ENCODE data around the gene MRC2. TPM values are rescaled to one million over a fixed set of nuclear protein-coding genes. Genes with fewer than 3 reads are reported as not detected.

The MRC2 gene
- polyA plus RNA-seq, 3 donors from 2014 or later = not detected

DNA sequence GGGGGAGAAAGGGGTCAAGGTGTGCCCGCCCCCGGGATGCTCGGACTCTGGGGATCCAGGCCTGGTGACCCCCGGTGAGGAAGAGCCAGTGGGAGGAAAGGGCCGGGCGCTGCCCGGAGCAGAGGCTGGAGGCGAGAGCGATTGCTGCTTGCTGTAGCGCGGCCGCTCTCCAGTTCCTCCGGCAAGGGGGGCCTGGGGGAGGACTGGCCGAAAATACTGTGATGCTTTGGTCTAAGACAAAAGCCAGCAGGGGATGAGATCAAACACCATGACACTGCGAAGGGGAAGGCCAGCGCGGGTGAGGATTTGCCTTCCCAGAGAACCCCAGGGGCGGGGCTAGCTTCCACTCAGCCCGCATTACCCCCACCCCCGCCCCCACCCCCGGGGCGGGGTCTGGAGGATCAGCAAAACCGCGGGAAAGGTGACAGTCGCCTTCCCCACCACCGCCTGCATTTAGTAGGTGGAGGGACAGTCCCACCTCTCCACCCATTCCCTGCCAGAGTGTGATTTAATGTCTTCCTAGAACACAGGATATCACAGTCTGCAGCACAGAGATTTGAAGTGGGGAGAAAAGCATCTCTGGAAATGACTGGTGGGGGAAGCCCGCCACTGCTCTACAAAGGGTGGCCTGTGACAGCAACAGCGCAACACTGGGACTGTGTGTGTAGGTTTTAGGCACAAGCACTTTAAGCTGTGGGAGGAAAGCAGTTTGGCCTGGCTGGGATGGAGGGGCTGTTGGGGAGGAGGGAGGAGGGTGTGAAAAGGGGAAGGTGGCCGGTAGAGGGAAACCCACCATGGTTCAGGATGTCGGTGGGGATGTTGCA is 25.7 kb downstream of the MRC2 start:
- Mint-ChIP-seq H3K27me3 (ENCODE audit: low read depth in 3 of 3) (peaks cover 6 to 14% (median 11%) of the 10 kb centered on the region in 3 donors), H3K36me3 (no peaks in the 10 kb centered on the region), H3K9me3 (no peaks in the 10 kb centered on the region), H3K4me1 (peaks cover 24 to 28% of the 10 kb centered on the region in 2 donors), H3K27ac (peak overlapping the region in 3 of 6 donors; percentile 6 to 45 (median 20)), H3K4me3 (peak overlapping the region; percentile 65 to 85 (median 78))
- DNase-seq = peak; percentile 23 to 56 (median 40)

DNA sequence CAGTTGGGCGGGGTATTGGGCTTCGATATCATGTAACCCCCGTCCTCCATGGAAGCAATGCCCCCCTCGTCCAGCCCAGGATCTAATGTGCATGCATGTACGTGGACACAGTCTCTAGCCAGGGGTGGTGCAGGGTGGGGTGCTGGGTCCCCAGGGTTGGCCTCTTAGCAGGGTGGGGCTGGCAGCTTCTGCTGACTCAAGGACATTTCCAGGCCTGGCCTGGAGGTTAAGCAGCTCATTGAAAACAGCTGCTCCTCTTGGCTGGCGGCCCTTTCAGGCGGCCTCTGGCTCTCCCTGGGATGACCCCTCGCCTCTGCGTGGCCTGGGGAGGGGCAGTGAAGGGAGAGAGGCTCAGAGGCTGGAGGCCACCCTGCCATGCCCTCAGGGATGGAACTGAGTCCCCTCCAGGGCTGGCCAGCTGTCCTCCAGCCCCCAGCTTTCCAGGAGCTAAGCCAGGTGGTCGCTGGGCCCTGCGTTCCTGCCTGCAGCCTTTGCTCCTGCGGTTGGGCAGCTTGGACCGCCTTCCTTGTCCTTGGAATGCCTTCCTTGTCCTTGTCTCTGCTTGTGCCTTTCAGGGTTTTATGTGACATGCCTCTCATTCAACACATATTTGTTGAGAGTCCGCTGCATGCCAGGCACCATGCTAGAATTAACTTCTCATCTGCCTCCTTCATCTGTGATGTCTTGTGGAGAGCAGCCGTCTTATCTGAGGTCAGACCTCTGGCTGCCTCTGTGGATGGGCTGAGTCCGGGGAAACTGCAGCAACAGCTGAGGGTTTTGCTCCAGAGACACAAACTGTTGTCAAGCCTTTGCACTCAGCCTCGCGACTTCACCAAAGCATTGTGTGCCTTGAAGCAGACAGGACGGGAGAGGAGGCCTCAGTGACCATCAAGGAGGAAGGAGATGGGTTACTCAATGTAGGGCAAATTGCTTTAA is 26.6 kb downstream of the MRC2 start:
- Mint-ChIP-seq H3K36me3 (no peaks in the 10 kb centered on the region), H3K9me3 (no peaks in the 10 kb centered on the region), H3K27me3 (ENCODE audit: low read depth in 3 of 3) (peaks cover 6 to 14% (median 11%) of the 10 kb centered on the region in 3 donors), H3K4me1 (peaks cover 24 to 28% of the 10 kb centered on the region in 2 donors), H3K4me3 (peak overlapping the region; percentile 65 to 80 (median 75)), H3K27ac (peak overlapping the region in 2 of 6 donors; percentile 6 to 25)
- no peak for DNase-seq

DNA sequence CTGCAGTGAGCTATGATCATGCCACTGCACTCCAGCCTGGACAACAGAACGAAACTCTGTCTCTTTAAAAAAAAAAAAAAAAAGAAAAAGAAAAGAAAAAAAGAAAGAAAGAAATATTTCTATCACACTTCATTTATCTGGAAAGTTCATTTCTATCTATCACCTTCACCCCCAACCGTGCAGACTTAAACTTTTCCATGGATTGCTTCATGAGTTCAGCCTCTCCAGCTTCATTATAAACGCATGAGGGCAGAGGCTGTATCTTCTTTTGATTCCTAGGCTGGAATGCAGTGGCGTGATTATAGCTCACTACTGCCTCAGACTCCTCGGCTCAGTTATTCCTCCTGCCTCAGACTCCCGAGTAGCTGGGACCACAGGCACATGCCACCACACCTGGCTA is 28.2 kb downstream of the MRC2 start:
- H3K4me3 Mint-ChIP-seq = no peak overlapping the region
- H3K9me3 Mint-ChIP-seq = peaks cover 0 to 3% (median 0%) of the 10 kb centered on the region in 6 donors
- H3K4me1 Mint-ChIP-seq = peaks cover 24 to 28% of the 10 kb centered on the region in 2 donors
- no peak for DNase-seq
- no peak overlapping the region for H3K27ac Mint-ChIP-seq
- H3K27me3 Mint-ChIP-seq (ENCODE audit: low read depth in 3 of 3) = peaks cover 6 to 12% (median 11%) of the 10 kb centered on the region in 3 donors
- no peaks in the 10 kb centered on the region for H3K36me3 Mint-ChIP-seq

DNA sequence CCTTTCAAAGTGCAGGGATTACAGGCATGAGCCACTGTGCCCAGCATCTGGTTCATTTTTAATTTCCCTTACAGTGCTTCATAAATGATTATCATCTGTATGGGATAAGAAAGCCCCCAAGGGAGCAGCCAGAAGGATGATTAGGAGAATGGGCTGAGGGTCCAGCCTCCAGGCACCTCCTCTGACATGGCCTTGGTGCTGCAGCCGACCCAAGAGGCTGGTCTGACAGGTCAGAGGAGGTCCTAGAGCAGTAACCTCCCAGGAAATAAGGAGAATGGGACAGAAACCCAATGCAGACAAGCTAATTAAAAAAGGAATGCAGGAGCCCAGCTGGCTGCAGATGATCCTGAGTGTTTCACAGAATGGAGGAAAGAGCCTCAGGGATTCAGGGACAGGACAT is 29.0 kb downstream of the MRC2 start:
- peaks cover 6 to 11% (median 10%) of the 10 kb centered on the region in 3 donors for H3K27me3 Mint-ChIP-seq (ENCODE audit: low read depth in 3 of 3)
- peaks cover 0 to 9% (median 0%) of the 10 kb centered on the region in 6 donors for H3K9me3 Mint-ChIP-seq
- DNase-seq = no peak
- H3K27ac Mint-ChIP-seq = no peak overlapping the region
- no peak overlapping the region for H3K4me3 Mint-ChIP-seq
- peaks cover 0 to 2% (median 0%) of the 10 kb centered on the region in 3 donors for H3K36me3 Mint-ChIP-seq
- peaks cover 24 to 28% of the 10 kb centered on the region in 2 donors for H3K4me1 Mint-ChIP-seq

DNA sequence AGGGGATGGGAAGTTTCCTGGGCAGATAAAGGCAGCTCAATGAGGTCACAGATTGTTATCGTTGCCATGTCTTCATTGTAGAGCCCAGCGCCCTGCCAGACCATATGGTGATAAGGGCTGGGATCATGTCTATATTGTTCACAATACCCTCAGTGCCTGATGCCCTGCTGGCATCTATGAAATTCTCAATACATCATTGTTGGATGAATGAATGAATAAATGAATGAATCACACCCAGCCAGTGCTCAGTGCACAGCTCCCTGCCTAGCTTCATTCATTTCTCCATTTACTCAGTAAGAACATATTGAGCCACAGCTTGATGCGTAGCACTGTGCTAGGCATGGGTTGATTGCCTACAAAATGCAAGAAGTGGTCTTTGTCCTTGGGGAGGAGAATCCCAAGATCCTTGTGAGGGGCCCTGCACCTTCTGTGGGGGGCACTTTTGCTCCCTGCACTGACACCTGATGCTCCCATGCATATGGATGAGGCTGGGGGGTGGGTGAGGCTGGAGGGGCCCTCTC is 29.7 kb downstream of the MRC2 start:
- Mint-ChIP-seq H3K4me1 (peaks cover 18 to 21% of the 10 kb centered on the region in 2 donors), H3K9me3 (peaks cover 0 to 11% (median 0%) of the 10 kb centered on the region in 6 donors), H3K4me3 (no peak overlapping the region), H3K36me3 (peaks cover 0 to 3% (median 0%) of the 10 kb centered on the region in 3 donors), H3K27me3 (ENCODE audit: low read depth in 3 of 3) (peaks cover 6 to 7% (median 7%) of the 10 kb centered on the region in 3 donors), H3K27ac (no peak overlapping the region)
- DNase-seq = no peak

DNA sequence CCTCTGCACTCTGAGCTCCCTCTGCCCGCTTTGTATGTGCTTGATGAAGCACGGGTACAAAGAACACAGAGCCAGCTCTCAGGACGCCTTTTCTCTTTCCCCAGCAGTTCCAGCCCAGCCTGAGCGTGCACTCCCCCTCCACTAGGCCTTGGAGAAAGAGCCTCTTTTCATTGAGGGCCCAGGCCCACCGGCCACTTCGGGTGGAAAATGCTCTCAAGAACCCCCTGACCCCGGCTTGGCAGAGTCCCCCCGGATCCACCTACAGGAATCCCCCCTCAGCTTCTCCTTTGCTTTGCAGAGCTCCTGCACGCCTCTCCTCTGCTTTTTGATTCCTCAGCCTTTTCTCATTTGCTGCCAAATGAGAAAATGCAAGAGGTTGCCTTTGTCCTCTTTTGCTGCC is 30.2 kb downstream of the MRC2 start:
- Mint-ChIP-seq H3K27me3 (ENCODE audit: low read depth in 3 of 3) (peaks cover 7 to 9% (median 7%) of the 10 kb centered on the region in 3 donors), H3K36me3 (peaks cover 0 to 3% (median 0%) of the 10 kb centered on the region in 3 donors), H3K4me3 (no peak overlapping the region), H3K27ac (no peak overlapping the region), H3K9me3 (peaks cover 0 to 11% (median 0%) of the 10 kb centered on the region in 6 donors), H3K4me1 (peaks cover 15 to 17% of the 10 kb centered on the region in 2 donors)
- no peak for DNase-seq

DNA sequence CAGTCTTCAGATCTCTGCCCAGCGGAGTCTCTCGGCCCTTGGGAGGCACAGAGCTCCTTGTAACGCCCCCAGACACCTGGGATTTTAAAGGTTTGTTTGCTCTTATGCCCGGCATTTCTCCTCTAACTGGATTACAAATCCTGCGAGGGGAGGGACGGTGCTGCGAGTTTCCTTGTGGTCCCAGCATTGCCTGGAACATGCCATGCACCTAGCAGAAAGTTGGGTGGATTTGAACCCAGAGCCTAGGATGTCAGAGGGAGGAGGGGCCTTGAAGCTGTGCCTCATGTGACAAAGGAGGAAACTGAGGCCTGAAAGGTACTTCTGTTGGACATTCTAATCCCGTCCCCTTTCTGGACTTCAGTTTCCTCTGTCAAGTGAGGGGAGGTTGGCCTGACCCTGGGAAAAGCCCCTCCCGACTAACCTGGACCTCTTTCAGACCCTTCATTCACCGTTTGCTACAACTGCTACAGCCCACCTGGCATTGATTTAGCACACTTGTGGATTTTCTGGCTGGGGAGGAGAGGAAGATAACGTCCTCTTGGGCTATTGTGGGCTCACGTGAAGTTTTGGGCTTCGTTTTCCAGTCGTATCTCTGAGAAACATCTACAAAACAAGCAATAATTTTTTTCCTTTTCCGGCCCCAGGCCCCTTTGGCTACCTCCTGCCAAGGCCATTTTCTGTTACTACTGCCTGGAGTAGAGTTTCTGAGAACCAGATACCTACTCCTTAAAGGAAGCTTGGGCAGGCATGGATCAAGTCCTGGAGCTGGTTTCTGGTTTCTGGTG is 30.9 kb downstream of the MRC2 start:
- Mint-ChIP-seq H3K27me3 (ENCODE audit: low read depth in 3 of 3) (peaks cover 7 to 11% (median 9%) of the 10 kb centered on the region in 3 donors), H3K4me3 (no peak overlapping the region), H3K9me3 (peaks cover 0 to 11% (median 0%) of the 10 kb centered on the region in 6 donors), H3K27ac (no peak overlapping the region), H3K36me3 (peaks cover 0 to 3% (median 0%) of the 10 kb centered on the region in 3 donors), H3K4me1 (peaks cover 8 to 11% of the 10 kb centered on the region in 2 donors)
- DNase-seq = no peak

DNA sequence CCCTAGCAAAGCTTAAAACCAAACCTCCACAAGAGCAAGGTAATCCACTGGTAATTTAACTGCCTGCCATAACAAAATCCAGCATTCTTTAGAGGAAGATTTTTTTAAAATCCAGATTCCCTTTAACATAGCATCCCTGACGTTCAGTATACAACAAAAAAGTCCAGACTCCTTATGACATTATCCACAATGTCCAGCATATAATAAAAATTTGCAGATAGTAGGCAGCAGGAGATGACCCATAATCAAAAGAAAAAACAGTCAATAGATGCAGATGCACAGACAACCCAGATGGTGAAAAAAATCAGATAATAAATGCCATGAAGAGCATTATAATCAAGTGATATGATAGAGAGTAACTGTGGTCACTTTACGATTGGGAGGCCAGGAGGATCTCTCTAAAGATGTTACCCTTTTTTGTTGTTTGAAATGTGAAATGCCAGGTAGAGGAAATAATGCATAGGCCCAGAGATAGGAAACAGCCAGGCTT is 33.2 kb downstream of the MRC2 start:
- H3K36me3 Mint-ChIP-seq = peaks cover 0 to 3% (median 0%) of the 10 kb centered on the region in 3 donors
- peaks cover 3 to 10% (median 7%) of the 10 kb centered on the region in 3 donors for H3K27me3 Mint-ChIP-seq (ENCODE audit: low read depth in 3 of 3)
- no peaks in the 10 kb centered on the region for H3K4me1 Mint-ChIP-seq
- H3K4me3 Mint-ChIP-seq = no peak overlapping the region
- H3K9me3 Mint-ChIP-seq = peaks cover 0 to 11% (median under 1%) of the 10 kb centered on the region in 6 donors
- H3K27ac Mint-ChIP-seq = no peak overlapping the region
- no peak for DNase-seq

DNA sequence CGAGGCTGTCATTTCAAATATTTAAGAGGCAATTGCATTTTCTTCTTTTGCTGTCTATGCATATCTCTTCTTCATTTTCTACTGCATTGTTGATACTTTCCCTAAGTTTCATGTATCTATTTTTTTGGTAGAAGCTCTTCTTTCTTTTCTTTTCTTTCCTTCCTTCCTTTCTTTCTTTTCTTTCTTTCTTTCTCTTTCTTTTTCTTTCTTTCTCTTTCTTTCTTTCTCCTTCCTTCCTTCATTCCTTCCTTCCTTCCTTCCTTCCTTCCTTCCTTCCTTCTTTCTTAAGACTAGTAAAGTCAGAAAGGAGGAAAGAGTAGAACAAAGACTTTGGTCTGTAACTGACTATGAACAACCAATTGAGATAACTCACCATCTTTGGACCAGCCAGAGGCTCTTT is 33.9 kb downstream of the MRC2 start:
- no peak overlapping the region for H3K27ac Mint-ChIP-seq

DNA sequence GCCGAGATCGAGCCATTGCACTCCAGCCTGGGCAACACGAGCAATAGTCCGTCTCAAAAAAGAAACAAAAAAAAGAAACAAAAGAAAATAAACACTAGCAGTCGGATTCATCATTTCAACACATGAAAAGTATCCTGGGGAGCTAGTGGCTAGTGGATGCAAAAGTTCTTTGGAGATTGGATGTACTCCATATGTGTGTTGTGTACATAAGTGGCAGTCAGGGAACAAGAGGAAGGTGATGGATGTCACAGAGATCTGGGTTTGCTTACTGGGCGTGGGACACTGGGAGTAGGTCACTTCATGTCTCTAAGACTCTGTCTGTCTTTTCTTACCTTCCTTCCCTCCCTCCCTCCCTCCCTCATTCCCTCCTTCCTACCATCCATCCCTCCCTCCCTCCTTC is 35.4 kb downstream of the MRC2 start:
- H3K36me3 Mint-ChIP-seq = peaks cover 0 to 3% (median 0%) of the 10 kb centered on the region in 3 donors
- peaks cover 3 to 8% (median 4%) of the 10 kb centered on the region in 3 donors for H3K27me3 Mint-ChIP-seq (ENCODE audit: low read depth in 3 of 3)
- H3K4me1 Mint-ChIP-seq = no peaks in the 10 kb centered on the region
- H3K9me3 Mint-ChIP-seq = peaks cover 0 to 11% (median under 1%) of the 10 kb centered on the region in 6 donors
- no peak for DNase-seq
- no peak overlapping the region for H3K4me3 Mint-ChIP-seq
- no peak overlapping the region for H3K27ac Mint-ChIP-seq

More for the DNA sequence above, 33.9 kb downstream of the MRC2 start:
- peaks cover 0 to 11% (median under 1%) of the 10 kb centered on the region in 6 donors for H3K9me3 Mint-ChIP-seq
- peaks cover 3 to 10% (median 5%) of the 10 kb centered on the region in 3 donors for H3K27me3 Mint-ChIP-seq (ENCODE audit: low read depth in 3 of 3)
- no peaks in the 10 kb centered on the region for H3K4me1 Mint-ChIP-seq
- peaks cover 0 to 3% (median 0%) of the 10 kb centered on the region in 3 donors for H3K36me3 Mint-ChIP-seq
- no peak for DNase-seq
- no peak overlapping the region for H3K4me3 Mint-ChIP-seq

DNA sequence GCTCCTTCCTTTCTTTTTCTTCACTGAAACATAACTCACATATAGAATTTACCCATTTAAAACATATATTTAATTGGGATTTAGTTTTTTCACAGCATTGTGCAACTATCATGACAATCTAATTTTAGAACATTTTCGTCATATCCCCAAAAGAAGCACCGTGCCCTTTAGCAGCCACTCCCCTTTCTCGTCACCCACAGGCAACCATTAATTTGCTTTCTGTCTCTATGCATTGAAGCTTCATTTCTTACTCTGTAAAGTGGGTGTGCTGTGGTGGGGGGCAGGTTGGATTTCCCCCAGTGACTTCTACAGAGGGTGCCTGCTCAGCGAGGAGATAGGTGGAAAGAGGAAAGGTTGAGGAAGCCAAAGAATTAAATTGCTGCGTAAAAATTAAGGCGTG is 35.8 kb downstream of the MRC2 start:
- Mint-ChIP-seq H3K4me1 (no peaks in the 10 kb centered on the region), H3K4me3 (no peak overlapping the region), H3K9me3 (peaks cover 0 to 11% (median under 1%) of the 10 kb centered on the region in 6 donors), H3K36me3 (peaks cover 0 to 3% (median 0%) of the 10 kb centered on the region in 3 donors), H3K27ac (no peak overlapping the region), H3K27me3 (ENCODE audit: low read depth in 3 of 3) (peaks cover 3 to 8% (median 4%) of the 10 kb centered on the region in 3 donors)
- no peak for DNase-seq

DNA sequence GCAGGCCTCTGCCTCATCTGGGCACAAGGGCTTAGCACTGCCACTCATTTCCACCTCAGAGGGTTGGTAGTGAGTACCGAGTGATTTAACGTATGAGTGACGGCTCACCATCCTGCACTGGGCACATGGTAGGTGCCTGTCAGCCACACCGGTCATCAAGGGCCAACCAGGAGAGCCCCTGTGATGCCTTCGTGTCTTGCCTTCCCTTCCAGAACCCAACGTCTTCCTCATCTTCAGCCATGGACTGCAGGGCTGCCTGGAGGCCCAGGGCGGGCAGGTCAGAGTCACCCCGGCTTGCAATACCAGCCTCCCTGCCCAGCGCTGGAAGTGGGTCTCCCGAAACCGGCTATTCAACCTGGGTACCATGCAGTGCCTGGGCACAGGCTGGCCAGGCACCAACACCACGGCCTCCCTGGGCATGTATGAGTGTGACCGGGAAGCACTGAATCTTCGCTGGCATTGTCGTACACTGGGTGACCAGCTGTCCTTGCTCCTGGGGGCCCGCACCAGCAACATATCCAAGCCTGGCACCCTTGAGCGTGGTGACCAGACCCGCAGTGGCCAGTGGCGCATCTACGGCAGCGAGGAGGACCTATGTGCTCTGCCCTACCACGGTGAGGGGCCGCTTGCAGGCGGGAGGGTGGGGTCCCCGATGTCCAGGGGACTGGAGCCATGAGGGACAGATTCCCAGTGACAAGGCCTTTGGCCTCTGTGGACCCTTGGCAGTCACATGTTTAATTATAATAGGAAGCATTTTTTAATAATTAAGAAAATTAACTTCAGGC is 37.1 kb downstream of the MRC2 start:
- no peak overlapping the region for H3K27ac Mint-ChIP-seq
- peaks cover 0 to 11% (median 1%) of the 10 kb centered on the region in 6 donors for H3K9me3 Mint-ChIP-seq
- no peak overlapping the region for H3K4me3 Mint-ChIP-seq
- DNase-seq = no peak
- peaks cover 3 to 8% (median 4%) of the 10 kb centered on the region in 3 donors for H3K27me3 Mint-ChIP-seq (ENCODE audit: low read depth in 3 of 3)
- H3K36me3 Mint-ChIP-seq = peaks cover 0 to 3% (median 0%) of the 10 kb centered on the region in 3 donors
- no peaks in the 10 kb centered on the region for H3K4me1 Mint-ChIP-seq

All from immature natural killer cell (primary cell).